GM23338 (cell line): ENCODE results near the gene TGOLN2. TPM values are rescaled to one million over a fixed set of nuclear protein-coding genes. Genes with fewer than 3 reads are reported as not detected.

Experiments
- ATAC-seq: fragments of 200-7000 bp; cut with Tn5 transposase; 3 replicates; pipeline ENCODE4 v1.9.1; 2020
- DNase-seq: peaks from one replicate; pipeline ENCODE4 v3.0.0-alpha.2; 2015; ENCODE audit warnings: low spot score
- H2AFZ ChIP-seq: fragments of 200-600 bp; sonication (generic); 2 replicates; pipeline ENCODE4 v1.8.0; 2016; ENCODE audit warnings: antibody characterized with exemption, mild to moderate bottlenecking, moderate library complexity
- H3F3A ChIP-seq: fragments of 200-600 bp; sonication (generic); replicated peaks from 2 replicates; pipeline ENCODE4 v1.8.0; 2017; ENCODE audit warnings: antibody characterized with exemption, mixed run types, low read depth
- H3K27ac ChIP-seq: fragments of 200-600 bp; sonication (generic); 2 replicates; pipeline ENCODE4 v1.6.1; 2016; ENCODE audit warnings: low read depth
- H3K27me3 ChIP-seq: fragments of 200-600 bp; sonication (generic); 2 replicates; pipeline ENCODE4 v1.8.0; 2016; ENCODE audit warnings: mild to moderate bottlenecking, mixed run types, moderate library complexity; ENCODE audit not compliant: insufficient read depth
- H3K36me3 ChIP-seq: fragments of 200-600 bp; sonication (generic); 2 replicates; pipeline ENCODE4 v1.8.0; 2016; ENCODE audit warnings: mild to moderate bottlenecking; ENCODE audit not compliant: insufficient read depth
- H3K4me1 ChIP-seq: fragments of 200-600 bp; sonication (generic); 2 replicates; pipeline ENCODE4 v1.8.0; 2016; ENCODE audit warnings: mild to moderate bottlenecking, moderate library complexity; ENCODE audit not compliant: insufficient read depth
- H3K4me2 ChIP-seq: fragments of 200-600 bp; sonication (generic); 2 replicates; pipeline ENCODE4 v1.7.1; 2017; ENCODE audit warnings: mixed run types
- H3K4me3 ChIP-seq: fragments of 200-600 bp; sonication (generic); 2 replicates; pipeline ENCODE4 v1.6.1; 2016; ENCODE audit warnings: mixed run types
- H3K79me2 ChIP-seq: fragments of 200-600 bp; sonication (generic); replicated peaks from 2 replicates; pipeline ENCODE4 v1.8.0; 2017; ENCODE audit warnings: mild to moderate bottlenecking; ENCODE audit not compliant: insufficient read depth
- H3K9me2 ChIP-seq: fragments of 200-600 bp; sonication (generic); 2 replicates; pipeline ENCODE4 v1.8.0; 2017; ENCODE audit not compliant: insufficient read depth
- H4K20me1 ChIP-seq: fragments of 200-600 bp; sonication (generic); replicated peaks from 2 replicates; pipeline ENCODE4 v1.8.0; 2017; ENCODE audit warnings: mild to moderate bottlenecking; ENCODE audit not compliant: insufficient read depth
- H3K27ac Mint-ChIP-seq: 2 replicates; pipeline ENCODE4 v1.8.0; 2020; ENCODE audit warnings: inconsistent platforms, mild to moderate bottlenecking, moderate library complexity, mixed read lengths
- H3K27me3 Mint-ChIP-seq: 3 replicates; pipeline ENCODE4 v1.8.0; 2022; ENCODE audit warnings: low read depth, mild to moderate bottlenecking, moderate library complexity, mixed read lengths, inconsistent platforms; ENCODE audit not compliant: insufficient read depth, poor library complexity
- H3K36me3 Mint-ChIP-seq: 3 replicates; pipeline ENCODE4 v1.8.0; 2021; ENCODE audit warnings: low read depth, mild to moderate bottlenecking, inconsistent platforms, moderate library complexity, mixed read lengths
- H3K4me1 Mint-ChIP-seq: 3 replicates; pipeline ENCODE4 v1.8.0; 2020; ENCODE audit warnings: mild to moderate bottlenecking, inconsistent platforms, mixed read lengths
- H3K4me3 Mint-ChIP-seq: 3 replicates; pipeline ENCODE4 v1.8.0; 2021; ENCODE audit warnings: moderate library complexity, mild to moderate bottlenecking, inconsistent platforms, mixed read lengths
- H3K9me3 Mint-ChIP-seq: 3 replicates; pipeline ENCODE4 v1.8.0; 2020; ENCODE audit warnings: moderate library complexity, mild to moderate bottlenecking, inconsistent platforms, mixed read lengths
- CTCF ChIP-seq, 2 experiments: fragments of 200-600 bp in 1 of 2; sonication (generic) in 1 of 2; conservative IDR thresholded peaks; 2 replicates each; pipeline versions ENCODE4 v1.5.1 to v1.6.1; 2016 to 2017; ENCODE audit warnings: antibody characterized with exemption in 2 of 2, low read depth in 2 of 2, mild to moderate bottlenecking in 2 of 2, moderate library complexity in 1 of 2
- EZH2 ChIP-seq: fragments of 200-600 bp; sonication (generic); IDR thresholded peaks from one replicate; pipeline ENCODE4 v1.8.0; 2017; ENCODE audit warnings: antibody characterized with exemption, mild to moderate bottlenecking, low read depth; ENCODE audit not compliant: unreplicated experiment
- EZH2phosphoT487 ChIP-seq: fragments of 200-600 bp; sonication (generic); IDR thresholded peaks from one replicate; pipeline ENCODE4 v1.8.1; 2018; ENCODE audit warnings: antibody characterized with exemption; ENCODE audit not compliant: unreplicated experiment
- JUNB ChIP-seq: IDR thresholded peaks from one replicate; pipeline ENCODE4 v1.6.1; 2016; ENCODE audit warnings: antibody characterized with exemption; ENCODE audit not compliant: unreplicated experiment
- NANOG ChIP-seq: IDR thresholded peaks from 2 replicates; pipeline ENCODE4 v1.6.1; 2016; ENCODE audit warnings: antibody characterized with exemption, borderline replicate concordance
- POLR2AphosphoS5 ChIP-seq: IDR thresholded peaks from 2 replicates; pipeline ENCODE4 v1.6.1; 2016; ENCODE audit warnings: antibody characterized with exemption, low read depth
- REST ChIP-seq: IDR thresholded peaks from one replicate; pipeline ENCODE4 v1.6.1; 2018; ENCODE audit warnings: antibody characterized with exemption; ENCODE audit not compliant: unreplicated experiment
- STAT1 ChIP-seq: IDR thresholded peaks from one replicate; pipeline ENCODE4 v1.6.1; 2016; ENCODE audit warnings: antibody characterized with exemption; ENCODE audit not compliant: unreplicated experiment
- ZNF114 ChIP-seq: fragments of 250-450 bp; sonication (Bioruptor Pico); IDR thresholded peaks from 2 replicates; pipeline ENCODE4 v1.5.0; 2020; ENCODE audit warnings: mild to moderate bottlenecking, moderate library complexity
- ZNF462 ChIP-seq: fragments of 250-450 bp; sonication (Bioruptor Pico); IDR thresholded peaks from 2 replicates; pipeline ENCODE4 v1.5.0; 2020; ENCODE audit warnings: mild to moderate bottlenecking, moderate library complexity
- polyA plus RNA-seq: library from polyadenylated mRNA; unstranded; fragments of >200 nt; fragmentation: Nextera tagmentation; extraction: Ambion mirVana; gene quantifications from 2 replicates; pipeline ENCODE4 v1.2.1, GENCODE V29; 2016
- total RNA-seq: library from RNA; depleted of rRNA; stranded (reverse); fragments of >200 nt; shearing (Covaris generic); gene quantifications from 2 replicates; pipeline ENCODE4 v1.2.3, GENCODE V29; 2014

Gene TGOLN2
- total and polyA plus RNA-seq, 2 experiments from 2014 or later: 20.8 to 48.3 TPM

GRCh38 chr2:85369500-85369899, 41.7 kb upstream of the TGOLN2 start (continued):
- TF ChIP-seq REST (no peak), EZH2phosphoT487 (no peak), JUNB (no peak), STAT1 (no peak), ZNF114 (CRISPR knock-in tag) (no peak), NANOG (no peak), POLR2AphosphoS5 (no peak), CTCF (conservative IDR thresholded peaks at IDR 0.05; ENCODE audit: low read depth in 2 of 2) (no peak)

GRCh38 chr2:85368921-85369320, 41.1 kb upstream of the TGOLN2 start:
- no peaks in the 10 kb centered on the region; the same call in 2 of the 3 replicates for H3K9me3 Mint-ChIP-seq
- Histone ChIP-seq H3K27ac (no peak overlapping the region), H3F3A (0 out of 2 replicates have a peak, but pooled peaks cover 3% of the 10 kb centered on the region), H2AFZ (no peak overlapping the region), H3K4me2 (no peak overlapping the region), H3K4me1 (no peaks in the 10 kb centered on the region), H3K9me2 (no peaks in the 10 kb centered on the region), H3K79me2 (no peaks in the 10 kb centered on the region), H4K20me1 (no peaks in the 10 kb centered on the region), H3K4me3 (no peak overlapping the region), H3K27me3 (no peaks in the 10 kb centered on the region), H3K36me3 (no peaks in the 10 kb centered on the region)
- no peaks in the 10 kb centered on the region for H3K4me1 Mint-ChIP-seq
- no peak for DNase-seq
- TF ChIP-seq ZNF462 (CRISPR knock-in tag) (no peak), EZH2 (no peak), REST (no peak)
- no peak for ATAC-seq
- H3K36me3 Mint-ChIP-seq: peaks cover 6% of the 10 kb centered on the region; the same call in 2 of the 3 replicates
- H3K27me3 Mint-ChIP-seq: no peaks in the 10 kb centered on the region
- no peak overlapping the region for H3K4me3 Mint-ChIP-seq
- H3K27ac Mint-ChIP-seq: no peak overlapping the region
